H1 (cell line): ENCODE results near the gene KCNJ10. TPM values are rescaled to one million over a fixed set of nuclear protein-coding genes. Genes with fewer than 3 reads are reported as not detected.

Source experiments
- CTCF ChIA-PET: fragments of 300-600 bp; sonication (Branson Sonifier 250); formaldehyde crosslinking; loops from one replicate; lab custom pipeline; 2021; ENCODE audit not compliant: partially characterized antibody; lab: Charles Lee
- POLR2A ChIA-PET: fragments of 300-600 bp; sonication (Branson Sonifier 250); formaldehyde crosslinking; loops from one replicate; lab custom pipeline; 2021; ENCODE audit warnings: inconsistent platforms; ENCODE audit not compliant: partially characterized antibody; lab: Charles Lee
- DNase-seq, 2 experiments: peaks; one replicate each; pipeline versions ENCODE4 v3.0.0 to v3.0.0-alpha.2; 2010 to 2022; ENCODE audit warnings: low spot score in 2 of 2, low read depth in 1 of 2, mixed read lengths in 1 of 2
- FAIRE-seq: peaks from 2 replicates; lab custom pipeline; 2011; peaks lifted over from hg19 to GRCh38; lab: Jason Lieb, UNC
- H2AFZ ChIP-seq: 2 replicates; pipeline ENCODE4 v1.8.1; 2012; ENCODE audit warnings: low read length, inconsistent platforms
- H2AK5ac ChIP-seq: 2 replicates; pipeline ENCODE4 v1.6.1; 2013; ENCODE audit warnings: low read depth, low read length
- H2BK120ac ChIP-seq: replicated peaks from 2 replicates; pipeline ENCODE3; 2013; ENCODE audit warnings: low read depth, low read length, inconsistent platforms
- H2BK12ac ChIP-seq: 2 replicates; pipeline ENCODE4 v1.6.1; 2013; ENCODE audit warnings: low read depth, low read length
- H2BK15ac ChIP-seq: 2 replicates; pipeline ENCODE4 v1.6.1; 2013; ENCODE audit warnings: low read length
- H2BK20ac ChIP-seq: 2 replicates; pipeline ENCODE4 v1.6.1; 2013; ENCODE audit warnings: low read length
- H2BK5ac ChIP-seq: 2 replicates; pipeline ENCODE4 v1.6.1; 2013; ENCODE audit warnings: low read depth, low read length
- H3K14ac ChIP-seq: 2 replicates; pipeline ENCODE4 v1.6.1; 2013; ENCODE audit warnings: inconsistent platforms; ENCODE audit not compliant: insufficient read length
- H3K18ac ChIP-seq: 2 replicates; pipeline ENCODE4 v1.6.1; 2013; ENCODE audit warnings: low read length; ENCODE audit errors: extremely low read depth
- H3K23ac ChIP-seq: 2 replicates; pipeline ENCODE4 v1.6.1; 2013; ENCODE audit warnings: inconsistent platforms; ENCODE audit not compliant: insufficient read length
- H3K23me2 ChIP-seq: 2 replicates; pipeline ENCODE4 v1.6.1; 2013; ENCODE audit warnings: low read depth, low read length
- H3K27ac ChIP-seq: 2 replicates; pipeline ENCODE4 v1.6.1; 2011; ENCODE audit warnings: low read depth, low read length, inconsistent platforms
- H3K27me3 ChIP-seq, 4 experiments: replicated peaks in 1 of 4; 1 replicate in 1 of 4; 2 replicates in 3 of 4; pipeline versions ENCODE4 v1.6.1 to v1.8.1; 2011 to 2013; ENCODE audit warnings: low read length in 3 of 4, mild to moderate bottlenecking in 3 of 4, inconsistent platforms in 2 of 4, mixed read lengths in 2 of 4, moderate library complexity in 1 of 4; ENCODE audit not compliant: control insufficient read depth in 3 of 4, insufficient read depth in 3 of 4; ENCODE audit errors: extremely low read depth in 1 of 4
- H3K36me3 ChIP-seq, 4 experiments: 2 replicates each; pipeline versions ENCODE4 v1.6.1 to v1.8.1; 2011 to 2013; ENCODE audit warnings: mild to moderate bottlenecking in 4 of 4, low read length in 3 of 4, moderate library complexity in 2 of 4, control low read depth in 1 of 4, inconsistent platforms in 1 of 4; ENCODE audit not compliant: insufficient read depth in 4 of 4, control insufficient read depth in 2 of 4
- H3K4ac ChIP-seq: replicated peaks from 2 replicates; pipeline ENCODE3; 2013; ENCODE audit warnings: low read length, low read depth, mixed read lengths, inconsistent platforms; ENCODE audit not compliant: insufficient read length
- H3K4me1 ChIP-seq, 4 experiments: replicated peaks in 1 of 4; 1 replicate in 1 of 4; 2 replicates in 3 of 4; pipeline versions ENCODE4 v1.6.1 to v1.8.1; 2011 to 2013; ENCODE audit warnings: low read length in 3 of 4, inconsistent platforms in 2 of 4, mixed read lengths in 1 of 4; ENCODE audit not compliant: insufficient read depth in 4 of 4, control insufficient read depth in 3 of 4
- H3K4me2 ChIP-seq, 2 experiments: 2 replicates each; pipeline versions ENCODE4 v1.6.1 to v1.8.1; 2011 to 2013; ENCODE audit warnings: low read depth in 2 of 2, low read length in 2 of 2, control low read depth in 1 of 2, inconsistent platforms in 1 of 2, mild to moderate bottlenecking in 1 of 2; ENCODE audit not compliant: insufficient read depth in 1 of 2
- H3K4me3 ChIP-seq, 4 experiments: fragments of 200-600, 300-600 bp in 1 of 4; sonication (generic), shearing (Covaris generic), sonication (Bioruptor Twin) in 1 of 4; 2 replicates each; pipeline versions ENCODE4 v1.5.1 to v1.8.1; 2011 to 2016; ENCODE audit warnings: low read length in 4 of 4, low read depth in 3 of 4, control low read depth in 2 of 4, inconsistent platforms in 2 of 4, mild to moderate bottlenecking in 2 of 4, mixed read lengths in 1 of 4, moderate library complexity in 1 of 4; ENCODE audit not compliant: insufficient read depth in 2 of 4; ENCODE audit errors: extremely low read depth in 1 of 4
- H3K56ac ChIP-seq: replicated peaks from 2 replicates; pipeline ENCODE3; 2013; ENCODE audit warnings: low read depth, mild to moderate bottlenecking, mixed read lengths, low read length, inconsistent platforms; ENCODE audit not compliant: insufficient read length
- H3K79me1 ChIP-seq: 2 replicates; pipeline ENCODE4 v1.6.1; 2013; ENCODE audit warnings: low read depth, low read length, control low read depth
- H3K79me2 ChIP-seq, 2 experiments: 2 replicates each; pipeline versions ENCODE4 v1.6.1 to v1.8.1; 2012 to 2013; ENCODE audit warnings: low read length in 2 of 2, mild to moderate bottlenecking in 2 of 2, inconsistent platforms in 1 of 2; ENCODE audit not compliant: insufficient read depth in 2 of 2, control insufficient read depth in 1 of 2
- H3K9ac ChIP-seq, 4 experiments: replicated peaks in 1 of 4; 1 replicate in 1 of 4; 2 replicates in 3 of 4; pipeline versions ENCODE4 v1.6.1 to v1.8.1; 2011 to 2013; ENCODE audit warnings: low read depth in 3 of 4, low read length in 3 of 4, control low read depth in 2 of 4, mild to moderate bottlenecking in 2 of 4, moderate library complexity in 2 of 4, inconsistent platforms in 1 of 4; ENCODE audit errors: extremely low read depth in 1 of 4
- H3K9me3 ChIP-seq, 2 experiments: 2 replicates each; pipeline versions ENCODE4 v1.6.1 to v1.8.1; 2012 to 2013; ENCODE audit warnings: mild to moderate bottlenecking in 2 of 2, moderate library complexity in 2 of 2, control low read depth in 1 of 2, inconsistent platforms in 1 of 2, low read depth in 1 of 2, low read length in 1 of 2, mixed read lengths in 1 of 2; ENCODE audit not compliant: insufficient read depth in 2 of 2
- H4K20me1 ChIP-seq, 2 experiments: replicated peaks in 1 of 2; 2 replicates each; pipeline versions ENCODE3 to v1.8.1; 2011 to 2013; ENCODE audit warnings: inconsistent platforms in 2 of 2, low read length in 2 of 2, mild to moderate bottlenecking in 1 of 2; ENCODE audit not compliant: insufficient read depth in 2 of 2, control insufficient read depth in 1 of 2
- H4K5ac ChIP-seq: 2 replicates; pipeline ENCODE4 v1.6.1; 2013; ENCODE audit warnings: low read length, low read depth, mixed read lengths, inconsistent platforms; ENCODE audit not compliant: insufficient read length
- H4K8ac ChIP-seq: 2 replicates; pipeline ENCODE4 v1.8.0; 2013; ENCODE audit warnings: mild to moderate bottlenecking, moderate library complexity, low read length, inconsistent platforms; ENCODE audit not compliant: insufficient read depth; ENCODE audit errors: extremely low read depth
- H4K91ac ChIP-seq: replicated peaks from 2 replicates; pipeline ENCODE3; 2013; ENCODE audit warnings: low read length, mixed read lengths, inconsistent platforms; ENCODE audit not compliant: insufficient read length
- BACH1 ChIP-seq: IDR thresholded peaks from 2 replicates; pipeline ENCODE4 v1.6.1; 2012; ENCODE audit warnings: low read length, improper control_type of control experiment
- WGBS, 2 experiments: shearing (Covaris generic) in 1 of 2; methylation state at CpG; one replicate each; pipeline versions ENCODE4 v1.1.6 to v1.1.7; 2013 to 2015; ENCODE audit warnings: low lambda C conversion rate in 2 of 2, mixed read lengths in 2 of 2, inconsistent platforms in 1 of 2, low coverage in 1 of 2, missing lambda C conversion rate in 1 of 2; ENCODE audit not compliant: insufficient replicate concordance in 2 of 2, insufficient coverage in 1 of 2, insufficient read length in 1 of 2; ENCODE audit errors: extremely low coverage in 1 of 2, missing lambda C conversion rate in 1 of 2; 5-methylcytosine and 5-hydroxymethylcytosine counted together
- polyA plus RNA-seq, 7 experiments: library from polyadenylated mRNA; depleted of rRNA in 3 of 7; stranded (reverse) in 5 of 7; unstranded in 2 of 7; fragments of >200 nt in 5 of 7; fragments of 200-250 nt in 2 of 7; gene quantifications; 1 replicate in 5 of 7; 2 replicates in 1 of 7; 4 replicates in 1 of 7; pipeline versions ENCODE4 v1.2.1 to v1.2.3, GENCODE V29; 2011 to 2013; ENCODE audit warnings: missing spikeins in 2 of 7, mixed read lengths in 2 of 7
- total RNA-seq: library from RNA; stranded (reverse); fragmentation: NEBNext Ultra II Directional; extraction: Animal tissue kit (Norgen Biotek cat#: 25700); gene quantifications from 2 replicates; pipeline ENCODE4 v1.2.1, GENCODE V29; 2021

The KCNJ10 gene
- total and polyA plus RNA-seq, 2 of the 8 experiments (the other 6 are each of a cell fraction or from before 2014, with no cell fraction given), result 1.7 to 2.4 TPM

DNA sequence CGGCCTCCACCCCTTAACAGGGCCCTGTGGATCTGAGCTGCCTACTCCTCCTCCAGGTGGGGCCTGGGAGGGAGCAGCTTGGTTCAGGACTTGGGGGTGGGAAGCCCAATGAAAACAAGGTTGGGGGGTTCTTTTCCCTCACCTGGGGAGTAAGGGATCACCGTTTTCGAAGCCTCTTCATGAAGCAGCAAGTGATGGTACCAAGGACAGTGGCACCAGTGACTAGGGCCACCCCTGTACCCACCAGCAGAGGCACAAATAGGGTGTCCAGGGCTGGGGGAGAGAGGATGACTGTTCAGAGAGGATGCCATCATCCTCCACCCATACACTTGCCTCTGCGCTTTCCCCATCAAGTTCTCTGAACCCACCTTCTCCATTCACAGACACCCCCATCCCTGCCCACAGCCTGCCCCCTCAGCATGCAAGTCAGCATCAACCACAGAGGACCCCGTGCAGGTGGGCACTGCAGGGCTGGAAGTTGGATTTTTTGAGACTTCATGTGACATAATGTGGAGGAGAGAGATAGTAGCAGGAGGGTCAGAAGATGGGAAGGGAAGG lies 21.8 kb upstream of the KCNJ10 start:
- no peak overlapping the region for H2AK5ac ChIP-seq
- no peak overlapping the region for H3K23ac ChIP-seq
- H4K5ac ChIP-seq, result no peak overlapping the region
- ChIA-PET CTCF (interaction anchor here (0.9 to 50.1 kb wide), 6 partner anchors 6 to 293 kb away, joined by 3 to 1874 read pairs (median 20); partner anchors contain the start of genes ATP1A2, KCNJ10 and KCNJ9), POLR2A (interaction anchor here (1.1 to 1.7 kb wide), 2 partner anchors 20 to 24 kb away, joined by 3 to 7 read pairs; partner anchors contain the start of gene ATP1A2)
- H2BK5ac ChIP-seq, result no peak overlapping the region
- H3K4ac ChIP-seq, result no peak overlapping the region
- no peak overlapping the region for H4K91ac ChIP-seq
- no peak overlapping the region for H2AFZ ChIP-seq
- H3K9ac ChIP-seq, result no peak overlapping the region
- H2BK15ac ChIP-seq, result no peak overlapping the region
- no peak overlapping the region for H3K56ac ChIP-seq
- H2BK12ac ChIP-seq, result no peak overlapping the region
- no peak overlapping the region for H2BK20ac ChIP-seq
- no peak overlapping the region for H2BK120ac ChIP-seq
- DNase-seq, result no peak
- no peak for TF ChIP-seq BACH1
- TF ChIP-seq, all 59 proteins: peak for 0
- no peak for FAIRE-seq
- H3K23me2 ChIP-seq, result peaks cover 6% of the 10 kb centered on the region; the same call in 1 of the 2 replicates
- H3K27ac ChIP-seq, result no peak overlapping the region
- peaks cover 0 to 22% of the 10 kb centered on the region in 2 experiments; a peak in 2 of 4 replicates for H3K79me2 ChIP-seq
- H3K14ac ChIP-seq, result no peak overlapping the region
- H3K27me3 ChIP-seq, result no peaks in the 10 kb centered on the region; a peak in 1 of 7 replicates
- peaks cover 7% of the 10 kb centered on the region; the same call in 1 of the 2 replicates for H3K79me1 ChIP-seq
- H3K4me1 ChIP-seq, result peaks cover 9 to 21% (median 16%) of the 10 kb centered on the region in 4 experiments
- no peak overlapping the region for H3K4me3 ChIP-seq
- H4K8ac ChIP-seq, result no peak overlapping the region
- no peaks in the 10 kb centered on the region; a peak in 1 of 4 replicates for H3K9me3 ChIP-seq
- H3K18ac ChIP-seq, result no peak overlapping the region
- H3K36me3 ChIP-seq, result peaks cover 10 to 35% (median 22%) of the 10 kb centered on the region in 4 experiments
- H3K4me2 ChIP-seq, result no peak overlapping the region
- 93% methylated on average over 5 of the region's 5 CpGs; no CpG with 5 or more reads in 1 of the 2 experiments for WGBS, 2 experiments
- peaks cover 0 to 4% of the 10 kb centered on the region in 2 experiments for H4K20me1 ChIP-seq
